GM19328 (cell line): ENCODE data around the gene ZC3H12A.

Experiments used
- ATAC-seq: cut with Tn5 transposase; IDR thresholded peaks from one replicate; pipeline ENCODE4 v1.9.1; 2021; ENCODE audit warnings: mild to moderate bottlenecking, moderate library complexity; ENCODE audit not compliant: unreplicated experiment

Gene ZC3H12A

DNA sequence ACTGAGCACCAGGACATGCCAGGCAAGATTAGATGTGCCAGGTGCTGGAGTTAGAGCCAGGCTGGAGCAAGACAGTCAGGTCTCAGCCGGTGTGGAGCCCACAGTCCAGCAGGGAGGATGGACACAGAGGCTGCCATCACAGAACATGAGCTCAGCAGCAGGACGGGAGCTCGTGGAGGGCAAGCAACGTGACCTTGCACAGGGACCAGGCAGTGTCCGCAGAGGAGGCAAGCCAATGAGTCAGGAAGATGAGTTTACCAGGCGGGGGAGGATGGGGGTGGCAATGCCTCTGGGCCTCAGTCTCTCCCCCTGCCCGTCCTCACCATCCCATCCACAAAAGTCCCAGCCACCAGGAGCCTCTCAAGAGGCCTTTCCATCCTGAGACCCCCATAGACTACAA is 20.7 kb upstream of the ZC3H12A start:
- no peak for ATAC-seq

DNA sequence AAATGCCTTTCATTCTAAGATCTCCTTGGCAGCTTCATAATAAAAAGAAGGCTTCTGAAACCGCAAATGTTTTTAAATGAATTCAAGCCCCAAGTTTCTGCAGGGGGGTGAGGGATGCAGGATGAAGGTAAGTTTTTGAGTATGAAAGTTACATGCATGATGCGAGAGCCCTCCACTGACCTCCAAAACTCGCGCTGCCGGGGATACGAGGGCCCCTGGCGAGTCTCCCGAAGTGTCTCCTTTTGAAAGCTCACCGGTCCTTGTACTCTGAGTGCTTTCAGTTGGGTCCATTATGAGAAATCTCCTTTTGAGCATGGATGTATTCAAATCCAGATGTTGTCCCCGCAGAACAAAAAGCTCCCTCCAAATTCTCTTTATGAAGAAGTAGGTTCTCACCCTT is 18.9 kb upstream of the ZC3H12A start:
- ATAC-seq = no peak

DNA sequence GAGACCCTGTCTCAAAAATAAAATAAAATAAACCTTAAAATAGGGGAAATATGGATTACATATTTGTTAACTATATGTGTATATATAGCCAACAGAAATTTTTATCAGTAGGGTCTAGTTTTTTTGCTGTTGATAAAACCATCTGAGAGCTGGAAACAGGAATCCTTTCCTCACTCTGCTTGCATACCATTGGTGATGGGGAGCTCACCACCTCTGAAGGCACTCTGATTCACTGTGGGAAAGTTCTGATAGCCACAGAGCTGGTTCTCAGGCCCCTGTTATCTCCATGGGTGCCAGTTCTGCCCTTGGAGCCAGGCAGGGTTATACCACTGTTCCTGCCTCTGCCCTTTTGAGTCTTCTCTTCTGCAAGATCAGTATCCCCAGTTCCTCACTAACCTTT is 17.8 kb upstream of the ZC3H12A start:
- no peak for ATAC-seq

DNA sequence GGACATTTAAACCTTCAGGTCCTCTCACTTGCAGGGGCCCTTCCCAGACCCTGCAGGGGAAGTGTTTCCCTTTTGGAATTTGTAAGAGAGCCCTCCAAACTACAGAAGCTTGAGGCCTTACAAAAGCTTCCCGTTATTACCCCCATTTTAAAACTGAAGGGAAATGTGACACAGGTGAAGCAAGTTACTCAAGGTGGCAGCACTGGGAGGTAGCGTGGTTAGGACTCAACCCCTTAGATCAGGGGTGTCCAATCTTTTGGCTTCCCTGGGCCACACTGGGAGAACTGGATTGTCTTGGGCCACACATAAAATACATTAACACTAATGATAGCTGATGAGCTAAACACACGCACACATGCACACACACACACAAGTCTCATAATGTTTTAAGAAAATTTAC is 15.8 kb upstream of the ZC3H12A start:
- no peak for ATAC-seq

DNA sequence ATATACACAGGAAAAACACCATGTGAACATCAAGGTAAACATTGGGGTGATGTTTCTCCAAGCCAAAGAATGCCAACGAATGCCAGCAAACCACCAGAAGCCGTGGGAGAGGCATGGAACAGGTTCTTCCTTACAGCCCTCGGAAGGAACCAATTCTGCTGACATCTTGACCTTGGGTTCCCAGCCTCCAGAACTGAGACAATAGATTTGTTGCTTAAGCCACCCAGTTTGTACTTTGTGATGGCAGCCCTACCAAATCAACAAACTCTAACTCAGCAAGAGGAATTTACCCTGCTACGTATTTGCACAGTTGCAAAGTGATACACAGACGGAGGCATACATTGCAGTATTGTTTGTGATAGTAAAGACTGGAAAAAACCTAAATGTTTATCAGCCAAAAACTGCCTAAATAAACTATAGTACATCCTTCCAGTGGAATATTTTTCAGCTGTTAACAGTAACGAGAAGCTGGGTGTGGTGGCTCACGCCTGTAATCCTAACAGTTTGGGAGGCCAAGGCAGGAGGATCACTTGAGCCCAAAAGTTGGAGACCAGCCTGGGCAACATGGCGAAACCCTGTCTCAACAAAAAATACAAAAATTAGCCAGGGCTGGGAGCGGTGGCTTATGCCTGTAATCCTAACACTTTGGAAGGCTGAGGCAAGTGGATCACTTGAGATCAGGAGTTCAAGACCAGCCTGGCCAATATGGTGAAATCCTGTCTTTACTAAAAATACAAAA is 12.5 kb upstream of the ZC3H12A start:
- no peak for ATAC-seq

DNA sequence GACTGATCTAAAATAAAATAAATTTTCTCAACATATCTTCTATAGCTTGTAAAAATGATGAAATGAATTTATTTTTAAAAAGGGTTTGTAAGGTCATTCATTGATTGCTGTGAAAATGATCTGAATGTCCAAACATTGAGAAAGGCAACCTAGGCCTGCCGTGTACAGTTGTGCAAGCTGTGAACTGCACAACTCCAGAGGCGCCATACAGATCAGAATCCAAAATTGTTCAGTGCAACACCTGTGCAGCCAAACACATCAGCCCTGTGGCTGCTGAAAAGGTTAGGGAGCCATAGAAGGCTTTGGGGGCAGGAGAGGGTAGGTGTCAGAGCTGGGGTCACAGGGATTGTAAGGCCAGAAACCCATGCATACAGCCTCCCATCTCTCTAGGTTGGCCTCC is 9.9 kb upstream of the ZC3H12A start:
- no peak for ATAC-seq

DNA sequence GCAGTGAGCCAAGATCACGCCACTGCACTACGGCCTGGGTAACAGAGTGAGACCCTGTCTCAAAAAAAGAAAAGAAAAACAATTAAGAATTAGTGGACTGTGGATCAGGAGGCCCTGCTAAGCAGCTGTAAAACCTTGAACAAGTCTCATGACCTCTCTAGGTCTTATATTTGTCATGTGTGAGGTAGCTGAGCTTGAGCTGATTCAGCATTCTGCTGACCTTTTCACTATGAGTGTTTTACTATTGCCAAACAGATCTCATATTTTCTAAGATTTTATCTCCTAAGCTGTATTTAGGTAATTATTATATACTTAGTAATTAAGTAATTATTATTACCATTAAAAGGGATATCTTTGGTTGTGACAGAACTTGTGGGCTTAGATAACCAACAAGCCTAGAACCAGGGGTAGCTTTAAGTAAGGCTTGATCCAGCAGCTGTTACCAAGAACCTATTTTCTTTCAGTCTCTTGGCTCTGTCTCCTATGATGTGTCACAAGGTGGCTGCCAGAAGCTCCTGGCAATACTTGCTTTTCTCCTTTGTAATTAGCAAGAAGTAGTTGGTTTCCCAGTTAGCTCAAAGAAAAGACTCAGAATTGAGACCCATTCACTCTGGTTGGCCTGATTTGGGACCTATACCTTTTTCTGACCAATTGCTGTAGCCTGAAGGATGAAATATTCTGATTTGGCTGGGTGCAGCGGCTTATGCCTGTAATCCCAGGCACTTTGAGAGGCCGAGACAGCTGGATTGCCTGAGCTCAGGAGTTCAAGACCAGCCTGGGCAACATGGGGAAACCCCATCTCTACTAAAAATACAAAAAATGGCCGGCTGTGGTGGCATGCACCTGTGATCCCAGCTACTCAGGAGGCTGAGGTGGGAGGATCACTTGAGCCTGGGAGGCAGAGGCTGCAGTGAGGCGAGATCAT is 8.5 kb upstream of the ZC3H12A start:
- no peak for ATAC-seq

DNA sequence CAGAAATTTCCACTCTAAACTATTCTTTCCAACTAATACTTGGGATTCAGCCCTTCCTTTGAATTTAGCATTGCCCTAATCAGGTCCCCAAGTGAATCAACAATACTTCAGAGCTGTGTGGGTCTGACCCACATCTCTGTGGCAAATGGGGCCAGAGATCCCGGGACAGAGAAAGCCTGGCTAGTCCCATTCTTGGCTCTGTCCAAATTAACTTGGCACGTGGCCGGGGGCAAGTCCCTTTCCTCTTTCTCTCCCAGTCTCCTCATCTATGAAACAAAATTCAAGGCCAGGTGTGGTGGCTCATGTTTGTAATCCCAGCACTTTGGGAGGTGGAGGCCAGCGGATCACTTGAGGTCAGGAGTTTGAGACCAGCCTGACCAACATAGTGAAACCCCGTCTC is 6.3 kb upstream of the ZC3H12A start:
- ATAC-seq = no peak

DNA sequence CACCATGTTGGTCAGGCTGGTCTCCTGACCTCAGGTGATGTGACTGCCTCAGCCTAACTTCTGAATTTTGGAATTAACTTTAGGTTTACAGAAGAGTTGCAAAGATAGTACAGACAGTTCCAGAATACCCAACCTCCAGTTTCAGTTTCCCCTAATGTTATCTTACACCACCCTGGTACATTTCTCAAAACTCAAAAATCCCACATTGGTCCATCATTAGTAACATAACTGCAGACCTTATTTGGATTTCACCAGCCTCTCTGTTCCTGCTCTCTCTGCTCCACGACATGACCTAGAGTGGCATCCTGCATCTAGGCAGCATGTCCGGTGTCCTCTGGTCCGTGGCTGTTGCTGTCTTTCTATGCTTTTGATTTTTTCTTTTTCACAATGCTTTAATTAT is 5.0 kb upstream of the ZC3H12A start:
- no peak for ATAC-seq

DNA sequence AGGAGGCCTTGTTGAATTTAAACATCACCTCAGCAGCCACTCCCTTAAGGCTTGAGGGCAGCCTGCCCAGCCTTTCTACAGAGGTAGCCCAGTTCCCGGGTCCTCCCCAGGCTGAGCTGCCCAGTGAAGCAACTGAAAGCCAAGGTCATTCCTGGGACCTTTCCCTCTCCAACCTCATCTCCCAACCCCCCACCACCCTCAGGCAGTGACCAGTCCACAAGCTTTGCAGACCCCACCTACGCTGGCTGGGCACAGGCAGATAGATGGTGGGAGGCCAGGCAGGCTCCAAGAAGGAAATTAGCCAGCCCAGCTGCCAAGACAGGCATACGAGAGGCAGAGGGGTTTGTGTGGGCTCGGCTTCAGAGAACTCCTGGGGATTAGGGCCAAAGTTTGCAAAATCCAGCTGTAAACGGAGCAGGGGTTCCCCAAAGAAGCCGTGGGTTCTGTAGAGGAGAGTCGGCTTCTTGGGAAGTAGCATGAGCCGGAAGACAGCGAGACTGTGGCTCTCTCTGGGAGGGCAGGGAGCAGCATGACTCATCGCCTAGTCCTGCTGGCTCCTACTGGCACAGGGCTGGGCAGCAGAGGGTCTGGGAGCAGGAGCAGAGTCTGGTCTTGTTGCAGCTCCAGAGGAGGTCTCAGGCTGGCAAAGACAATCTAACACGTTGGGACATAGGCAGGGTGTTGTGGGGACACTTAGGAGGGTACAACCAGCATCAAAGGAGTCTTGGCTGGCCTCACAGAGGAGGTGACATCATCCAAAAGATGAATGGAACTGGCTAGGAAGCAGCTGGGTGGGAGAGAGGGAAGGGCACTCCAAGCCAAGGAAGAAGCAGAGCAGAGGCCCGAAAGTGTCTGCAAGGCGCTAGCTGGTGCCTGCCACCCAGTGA is 2.8 kb upstream of the ZC3H12A start:
- ATAC-seq = no peak

DNA sequence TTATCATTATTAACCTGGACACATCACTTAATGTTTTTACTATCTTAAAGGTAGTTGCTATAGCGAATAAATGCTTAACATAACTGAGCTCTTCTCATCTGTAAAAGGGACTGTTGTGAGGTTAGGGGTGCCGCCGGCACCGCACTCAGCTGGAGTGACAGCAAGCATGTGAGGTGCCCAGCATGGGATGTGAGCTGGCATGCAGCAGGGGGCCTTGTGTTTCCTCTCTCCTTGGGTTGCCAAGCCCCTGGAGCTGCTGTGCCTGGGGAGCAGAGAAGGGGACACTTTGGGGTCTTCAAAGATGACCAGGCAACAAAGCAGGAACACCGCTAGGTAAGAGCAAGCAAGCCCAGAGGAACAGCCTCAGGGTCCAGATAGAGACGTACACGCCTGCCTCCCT is 2.1 kb upstream of the ZC3H12A start:
- no peak for ATAC-seq

DNA sequence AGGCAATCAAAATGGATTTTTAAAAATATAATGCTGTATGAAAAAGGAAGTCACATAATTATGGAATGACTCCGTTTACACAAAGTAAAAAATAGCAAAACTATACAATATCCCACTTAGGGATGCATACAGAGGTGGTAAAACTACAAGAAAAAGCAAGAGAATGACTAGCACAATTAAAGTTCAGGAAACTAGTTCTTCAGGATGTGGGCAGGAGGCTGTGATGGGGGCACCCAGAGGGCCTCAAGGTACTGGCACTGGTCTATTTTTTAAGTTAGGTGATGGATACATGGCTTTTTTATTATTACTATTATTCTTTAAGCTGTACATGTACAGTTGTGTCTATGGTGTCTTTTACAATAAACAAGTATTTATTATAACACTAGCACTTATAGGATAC is 1.4 kb upstream of the ZC3H12A start:
- no peak for ATAC-seq

DNA sequence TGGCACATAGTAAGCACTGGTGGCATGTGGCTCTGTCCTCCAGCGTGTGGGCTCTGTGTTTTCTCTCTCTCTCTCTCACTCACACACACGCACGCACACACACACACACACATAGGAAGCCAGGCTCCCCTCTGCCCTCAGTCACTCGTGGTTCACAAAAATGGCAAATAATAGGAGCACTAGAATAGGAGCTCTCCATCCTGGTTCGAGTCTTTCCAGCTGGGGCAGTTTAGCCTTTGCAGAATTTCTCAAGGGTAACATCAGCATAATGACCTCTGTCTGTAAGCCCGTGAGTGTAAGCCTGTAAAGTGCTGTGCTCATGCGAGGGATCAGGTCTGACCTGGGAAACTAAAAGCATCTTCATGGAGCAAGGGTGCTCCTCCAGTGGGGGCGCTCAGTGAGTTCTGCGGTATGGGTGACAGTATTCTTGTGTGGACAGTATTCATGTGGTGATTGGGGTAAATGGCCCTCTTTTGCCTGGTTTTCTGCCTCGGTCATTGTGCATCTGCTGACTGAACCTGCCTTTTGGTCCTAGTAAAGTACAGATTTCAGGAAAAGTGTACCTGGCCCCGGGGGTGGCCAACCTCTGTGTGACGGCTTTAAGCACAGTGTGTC is 842 bp upstream of the ZC3H12A start:
- no peak for ATAC-seq

DNA sequence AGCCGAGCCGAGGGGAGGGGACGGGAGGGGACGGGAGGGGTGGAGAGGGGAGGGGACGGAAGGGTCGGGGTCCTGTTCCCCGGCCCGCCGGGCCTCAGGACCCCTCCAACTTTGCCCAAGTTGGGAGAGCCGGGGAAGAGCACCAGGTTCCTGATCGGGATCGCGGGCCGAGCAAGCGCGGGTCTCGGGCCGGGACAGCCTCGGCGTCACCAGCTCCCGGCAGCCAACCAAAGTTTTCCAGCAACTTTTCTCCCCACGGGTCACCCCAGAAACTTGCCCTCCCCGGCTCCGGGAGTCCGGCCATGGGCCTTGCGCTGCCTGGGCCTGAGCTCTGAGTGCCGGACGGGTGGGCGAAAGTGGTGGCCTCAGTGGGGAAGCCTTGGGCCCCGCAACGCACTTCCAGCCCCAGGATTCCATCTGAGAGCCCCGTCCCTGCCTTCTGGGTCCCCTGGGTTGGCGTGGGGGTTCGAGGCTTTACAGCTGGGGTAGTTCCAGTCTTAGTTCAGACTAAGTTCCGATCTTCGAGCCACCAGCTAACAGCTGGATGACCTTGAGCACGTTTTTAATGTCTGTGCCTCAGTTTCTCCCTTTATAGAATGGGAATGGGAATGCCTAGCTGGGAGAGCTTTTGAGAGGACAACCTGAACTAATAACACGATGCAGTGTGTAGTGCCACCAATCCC is 458 bp downstream of the ZC3H12A start:
- peak; percentile 9 for ATAC-seq

DNA sequence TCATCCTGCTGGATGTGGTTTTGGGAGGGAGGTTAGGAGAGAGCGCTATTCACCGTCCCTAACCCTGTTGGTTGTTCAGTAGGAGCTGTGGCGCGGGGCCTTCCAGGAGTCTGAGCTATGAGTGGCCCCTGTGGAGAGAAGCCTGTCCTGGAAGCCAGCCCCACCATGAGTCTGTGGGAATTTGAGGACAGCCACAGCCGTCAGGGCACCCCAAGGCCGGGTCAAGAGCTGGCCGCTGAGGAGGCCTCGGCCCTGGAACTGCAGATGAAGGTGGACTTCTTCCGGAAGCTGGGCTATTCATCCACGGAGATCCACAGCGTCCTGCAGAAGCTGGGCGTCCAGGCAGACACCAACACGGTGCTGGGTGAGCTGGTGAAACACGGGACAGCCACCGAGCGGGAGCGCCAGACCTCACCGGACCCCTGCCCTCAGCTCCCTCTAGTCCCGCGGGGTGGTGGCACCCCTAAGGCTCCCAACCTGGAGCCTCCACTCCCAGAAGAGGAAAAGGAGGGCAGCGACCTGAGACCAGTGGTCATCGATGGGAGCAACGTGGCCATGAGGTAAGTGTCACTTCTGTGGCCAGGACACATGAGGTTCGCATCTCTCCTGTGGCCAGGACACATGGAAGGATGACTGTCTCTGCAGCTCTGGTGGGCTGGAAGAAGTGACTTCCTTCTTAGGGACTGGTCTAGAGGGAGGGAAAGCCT is 1.2 kb downstream of the ZC3H12A start:
- no peak for ATAC-seq

DNA sequence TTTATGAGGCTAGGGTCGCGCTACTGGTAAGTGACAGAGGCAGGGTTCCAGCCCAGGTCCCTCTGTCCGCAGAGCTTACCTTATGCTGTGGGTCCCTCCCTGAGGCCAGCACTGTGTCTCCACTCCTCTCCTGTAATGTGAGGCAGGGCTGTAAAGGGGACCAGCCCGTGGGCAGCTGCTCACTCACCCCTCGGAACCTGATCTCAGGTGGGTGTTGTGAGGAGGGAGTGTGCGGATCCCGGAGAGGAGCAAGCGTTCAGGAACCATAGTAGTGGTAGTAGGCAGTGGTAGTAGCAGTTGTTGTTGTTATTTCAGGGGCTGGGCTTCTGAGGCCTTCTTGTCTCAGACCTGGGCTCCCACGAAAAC is 1.7 kb downstream of the ZC3H12A start:
- ATAC-seq = no peak

DNA sequence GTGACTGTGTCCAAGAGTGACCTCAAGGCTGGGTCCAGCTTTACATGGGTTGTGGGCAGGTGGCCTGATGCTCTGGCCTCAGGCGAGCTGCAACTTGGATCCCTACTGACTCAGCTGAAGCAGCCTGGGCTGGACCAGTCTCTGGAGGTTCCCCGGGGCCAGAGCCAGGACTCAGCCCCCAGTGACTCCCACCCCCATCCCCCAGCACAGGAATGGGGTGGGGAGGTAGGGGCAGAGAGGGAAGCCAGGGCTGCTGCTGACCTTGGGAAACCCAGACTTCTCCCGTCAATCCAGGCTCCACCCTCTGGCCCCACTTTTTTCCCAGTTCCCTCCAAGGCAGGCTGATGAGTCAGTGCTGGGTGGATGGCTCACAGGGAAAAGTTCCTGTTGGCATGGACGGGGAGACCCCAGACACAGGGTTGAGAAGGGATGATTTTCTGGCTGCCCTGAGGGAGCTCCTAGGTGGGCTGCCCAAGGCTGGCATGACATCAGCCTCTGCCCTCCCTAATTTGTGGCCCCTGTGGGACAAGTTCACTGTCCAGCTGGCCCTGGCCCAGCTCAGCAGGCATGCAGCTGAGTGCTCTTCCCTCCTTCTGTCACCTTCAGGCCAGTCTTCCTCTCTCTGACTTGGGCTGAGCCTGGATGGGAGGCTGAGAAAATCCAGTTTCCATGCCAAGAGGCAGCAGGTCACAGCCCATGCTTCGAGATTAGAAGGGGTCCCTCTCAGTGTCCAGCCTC is 2.2 kb downstream of the ZC3H12A start:
- no peak for ATAC-seq

DNA sequence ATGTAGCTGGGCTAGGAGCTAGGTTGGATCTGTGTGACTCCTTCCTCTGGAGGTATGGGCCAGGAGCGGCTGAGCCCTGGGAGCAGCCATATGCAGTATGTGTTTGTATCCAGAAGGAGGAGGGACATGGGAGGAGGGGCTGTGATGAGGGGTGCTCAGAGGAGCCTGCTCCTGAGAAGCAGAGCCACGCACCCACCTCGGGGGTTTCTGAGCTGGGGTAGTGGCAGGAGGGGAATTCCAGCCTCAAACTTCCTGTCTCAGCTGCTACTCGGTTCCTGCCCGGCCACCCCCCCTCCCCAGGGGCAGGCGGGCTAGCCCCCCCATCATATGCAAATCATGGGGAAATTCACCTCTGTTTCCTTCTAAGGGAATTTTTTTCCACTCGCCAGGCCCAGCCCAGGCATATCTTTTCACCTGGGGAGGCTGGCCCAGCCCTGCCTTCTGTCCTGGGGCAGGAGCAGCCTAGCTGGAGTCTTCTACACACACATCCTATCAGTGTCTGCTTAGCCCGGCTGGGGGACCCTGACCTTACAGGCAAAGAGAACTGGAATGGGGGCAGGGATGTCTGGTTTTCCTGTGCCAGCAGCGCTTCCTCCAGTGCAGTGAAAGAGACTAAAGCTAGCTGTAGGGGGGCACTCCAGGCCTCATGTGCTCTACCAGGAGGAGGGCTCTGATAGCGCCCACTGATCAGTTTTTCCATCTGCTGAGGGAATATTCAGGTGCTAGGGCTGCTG is 3.0 kb downstream of the ZC3H12A start:
- no peak for ATAC-seq
